Neural crest cell (in vitro differentiated cells): ENCODE measurements around the gene MOSPD3. TPM values are rescaled to one million over a fixed set of nuclear protein-coding genes. Genes with fewer than 3 reads are reported as not detected.

Experiments
- DNase-seq: peaks from one replicate; pipeline ENCODE4 v3.0.0; 2021; ENCODE audit warnings: low read depth, mixed read lengths, low spot score
- H3K27ac Mint-ChIP-seq: one replicate; pipeline ENCODE4 v1.8.0; 2021; ENCODE audit warnings: mild to moderate bottlenecking, mixed read lengths; ENCODE audit not compliant: unreplicated experiment
- H3K27me3 Mint-ChIP-seq: 2 replicates; pipeline ENCODE4 v1.8.0; 2021; ENCODE audit warnings: low read depth, mild to moderate bottlenecking, mixed read lengths
- H3K36me3 Mint-ChIP-seq: 2 replicates; pipeline ENCODE4 v1.8.0; 2021; ENCODE audit warnings: low read depth, mild to moderate bottlenecking, mixed read lengths
- H3K4me1 Mint-ChIP-seq: 2 replicates; pipeline ENCODE4 v1.8.0; 2021; ENCODE audit warnings: mixed read lengths
- H3K4me3 Mint-ChIP-seq: one replicate; pipeline ENCODE4 v1.8.0; 2021; ENCODE audit warnings: mild to moderate bottlenecking, mixed read lengths
- H3K9me3 Mint-ChIP-seq: 2 replicates; pipeline ENCODE4 v1.8.0; 2021; ENCODE audit warnings: mixed read lengths
- total RNA-seq: library from RNA; stranded (reverse); gene quantifications from 2 replicates; pipeline ENCODE4 v1.2.1, GENCODE V29; 2021
- TF ChIP-seq, protein P1 (sequence below): fragments of 200-600 bp; sonication (generic); conservative IDR thresholded peaks from 2 replicates; pipeline ENCODE4 v1.5.0; 2021; ENCODE audit warnings: antibody characterized with exemption, mild to moderate bottlenecking

The MOSPD3 gene
- total RNA-seq, 1 donor from 2014 or later: 24.3 TPM

DNA sequence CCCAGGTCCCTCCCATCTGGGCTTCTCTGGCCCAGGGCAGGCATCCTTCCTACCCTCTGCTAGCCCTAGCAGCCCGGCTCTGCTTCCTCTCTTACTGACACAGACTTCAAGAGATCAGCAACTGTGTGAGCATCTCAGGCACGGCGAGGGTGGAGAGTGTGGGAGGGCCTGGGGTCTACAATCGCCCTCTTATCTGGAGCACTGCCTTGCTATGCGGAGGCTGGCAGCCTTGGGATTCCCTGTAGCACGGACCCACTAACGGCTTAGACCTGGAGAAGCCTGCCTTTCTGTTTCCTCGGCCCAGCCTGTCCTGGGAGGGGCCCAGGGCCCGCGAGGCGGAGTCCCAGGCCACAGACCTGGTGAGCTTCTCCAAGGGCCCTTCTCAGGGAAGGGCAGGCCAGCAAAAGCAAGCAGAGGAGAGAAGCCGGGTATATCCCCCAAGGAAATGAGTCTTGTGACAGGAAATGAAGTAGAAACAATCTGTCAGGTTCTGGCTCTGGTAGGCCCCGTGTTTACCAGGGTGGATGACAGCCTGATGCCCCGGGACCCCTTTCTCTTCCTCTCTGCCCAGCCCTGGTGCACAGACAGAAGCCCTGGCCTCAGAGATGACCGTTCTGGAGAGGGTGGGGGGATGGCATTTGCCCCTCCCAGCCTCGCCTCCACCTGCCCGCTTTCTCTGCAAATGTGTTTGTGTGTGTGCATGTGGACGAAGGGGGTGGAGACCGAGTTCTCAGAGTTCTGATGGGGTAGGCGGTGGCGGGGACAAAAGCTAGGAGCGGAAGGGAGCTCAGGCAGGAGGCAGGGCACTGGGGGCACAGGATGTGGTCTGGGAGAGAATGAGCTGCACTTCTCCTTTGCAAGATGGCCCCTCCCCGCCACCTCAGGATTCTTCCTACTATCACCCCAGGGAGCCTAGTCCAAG, 28.9 kb upstream of the MOSPD3 start:
- H3K4me3 Mint-ChIP-seq: peak overlapping the region; percentile 85
- H3K36me3 Mint-ChIP-seq: no peaks in the 10 kb centered on the region
- peak overlapping the region; percentile 37 for H3K27ac Mint-ChIP-seq
- peaks cover 31% of the 10 kb centered on the region for H3K4me1 Mint-ChIP-seq
- no peak for DNase-seq
- H3K9me3 Mint-ChIP-seq: no peaks in the 10 kb centered on the region
- H3K27me3 Mint-ChIP-seq: no peaks in the 10 kb centered on the region
- TF ChIP-seq, protein P1, sequence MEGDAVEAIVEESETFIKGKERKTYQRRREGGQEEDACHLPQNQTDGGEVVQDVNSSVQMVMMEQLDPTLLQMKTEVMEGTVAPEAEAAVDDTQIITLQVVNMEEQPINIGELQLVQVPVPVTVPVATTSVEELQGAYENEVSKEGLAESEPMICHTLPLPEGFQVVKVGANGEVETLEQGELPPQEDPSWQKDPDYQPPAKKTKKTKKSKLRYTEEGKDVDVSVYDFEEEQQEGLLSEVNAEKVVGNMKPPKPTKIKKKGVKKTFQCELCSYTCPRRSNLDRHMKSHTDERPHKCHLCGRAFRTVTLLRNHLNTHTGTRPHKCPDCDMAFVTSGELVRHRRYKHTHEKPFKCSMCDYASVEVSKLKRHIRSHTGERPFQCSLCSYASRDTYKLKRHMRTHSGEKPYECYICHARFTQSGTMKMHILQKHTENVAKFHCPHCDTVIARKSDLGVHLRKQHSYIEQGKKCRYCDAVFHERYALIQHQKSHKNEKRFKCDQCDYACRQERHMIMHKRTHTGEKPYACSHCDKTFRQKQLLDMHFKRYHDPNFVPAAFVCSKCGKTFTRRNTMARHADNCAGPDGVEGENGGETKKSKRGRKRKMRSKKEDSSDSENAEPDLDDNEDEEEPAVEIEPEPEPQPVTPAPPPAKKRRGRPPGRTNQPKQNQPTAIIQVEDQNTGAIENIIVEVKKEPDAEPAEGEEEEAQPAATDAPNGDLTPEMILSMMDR: no peak

DNA sequence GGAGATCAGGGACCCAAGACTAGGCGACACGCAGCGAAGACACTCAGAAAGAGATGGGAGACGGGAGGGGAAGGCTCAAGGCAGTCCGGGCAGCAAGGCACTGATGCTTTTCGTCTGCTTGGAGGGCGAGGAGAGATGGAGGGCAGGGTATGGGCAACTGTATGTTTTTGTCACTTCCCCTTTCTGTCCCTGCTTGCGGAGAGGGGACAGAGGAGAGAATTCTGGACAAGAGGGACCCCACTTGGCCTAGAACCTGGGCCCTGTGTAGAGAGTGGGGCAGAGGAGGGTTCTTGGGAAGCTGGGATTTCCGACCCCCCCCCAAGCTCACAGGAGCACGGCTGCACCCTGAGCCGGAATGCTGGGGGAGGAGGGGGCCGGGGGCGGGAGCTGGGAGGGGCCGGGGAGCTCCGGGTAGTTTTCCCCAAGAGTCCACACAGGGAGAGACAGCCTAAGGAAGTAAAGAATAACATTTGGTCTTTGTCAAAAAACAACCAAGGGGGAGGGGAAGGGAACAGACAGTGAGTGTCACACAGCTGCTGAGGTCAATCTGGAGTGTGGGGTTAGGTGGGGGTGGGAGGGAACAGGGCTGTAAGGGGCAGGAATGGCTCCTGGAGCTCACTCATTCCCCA, 28.2 kb upstream of the MOSPD3 start:
- Mint-ChIP-seq H3K27ac (peak overlapping the region; percentile 37), H3K36me3 (no peaks in the 10 kb centered on the region), H3K4me3 (peak overlapping the region; percentile 96), H3K9me3 (no peaks in the 10 kb centered on the region), H3K4me1 (peaks cover 35% of the 10 kb centered on the region), H3K27me3 (no peaks in the 10 kb centered on the region)
- no peak for DNase-seq
- TF ChIP-seq, protein P1: no peak

DNA sequence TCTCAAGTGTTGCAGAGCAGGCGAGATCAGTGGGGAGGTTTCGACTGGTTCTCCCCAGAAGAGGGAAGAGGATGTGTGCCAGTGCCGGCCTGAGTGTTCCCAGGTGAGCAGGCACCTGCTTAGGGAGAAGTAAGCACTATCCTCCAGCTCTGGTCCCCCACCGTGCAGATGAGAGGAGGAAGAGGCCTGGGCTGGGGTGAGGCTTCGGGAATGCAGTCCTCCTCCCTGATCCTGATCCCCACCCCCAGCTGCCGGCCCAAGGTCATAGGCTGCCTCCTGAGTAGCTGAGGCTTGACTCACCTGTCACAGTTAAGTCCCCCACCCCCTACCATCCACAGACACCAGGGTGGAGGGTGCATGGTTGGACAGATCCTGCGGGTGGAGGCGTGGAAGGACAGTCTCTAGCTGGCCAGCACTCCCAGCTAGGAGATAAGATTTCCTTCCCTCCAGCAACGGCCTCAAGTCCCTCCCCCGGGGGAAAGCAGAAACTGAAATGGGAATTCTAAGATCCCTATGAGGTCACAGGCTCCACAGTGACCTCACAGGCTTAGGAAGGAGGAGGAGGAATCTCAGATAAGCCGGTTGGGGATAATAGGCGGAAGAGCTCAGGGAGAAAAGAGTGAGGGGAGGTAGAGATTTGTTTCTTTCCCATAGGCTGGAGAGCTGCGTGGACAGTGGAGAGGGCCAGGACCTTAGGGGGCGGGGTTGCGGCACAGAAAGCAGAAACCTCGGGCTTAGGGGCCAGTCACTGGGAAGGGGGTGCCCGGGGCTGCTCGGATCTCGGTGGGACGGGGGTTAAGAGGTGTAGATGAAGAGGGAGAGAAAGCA, 27.4 kb upstream of the MOSPD3 start:
- Mint-ChIP-seq H3K27ac (peak overlapping the region; percentile 88), H3K9me3 (no peaks in the 10 kb centered on the region), H3K4me3 (peak overlapping the region; percentile 96), H3K27me3 (no peaks in the 10 kb centered on the region), H3K4me1 (peaks cover 42% of the 10 kb centered on the region), H3K36me3 (no peaks in the 10 kb centered on the region)
- TF ChIP-seq, protein P1: no peak
- no peak for DNase-seq

GRCh38 chr7:100585511-100586265, 26.7 kb upstream of the MOSPD3 start, which contains the start of gene LRCH4:
Gene LRCH4 (minus strand): TSS chr7:100586129. CDS start chr7:100586100, 29 bp downstream.
- peaks cover 49% of the 10 kb centered on the region for H3K4me1 Mint-ChIP-seq

More at GRCh38 chr7:100585511-100586265, 26.7 kb upstream of the MOSPD3 start, which contains the start of gene LRCH4:
- TF ChIP-seq, protein P1: peak; percentile 6
- H3K36me3 Mint-ChIP-seq: no peaks in the 10 kb centered on the region
- H3K27ac Mint-ChIP-seq: peak within 1 kb of the TSS; percentile 94
- no peaks in the 10 kb centered on the region for H3K9me3 Mint-ChIP-seq
- H3K4me3 Mint-ChIP-seq: peak within 1 kb of the TSS; percentile 96
- H3K27me3 Mint-ChIP-seq: no peaks in the 10 kb centered on the region
- no peak for DNase-seq
